Stimulated activated CD8-positive, alpha-beta memory T cell treated with anti-CD3 and anti-CD28 coated beads, Interleukin-12 subunit alpha, Interleukin-12 subunit beta, amount 100 ng/mL, for 24 hours (primary cell): ENCODE data around the gene DNAJA3.
A peak's percentile ranks its signal among the peaks of the same experiment; 100 is the strongest.

ENCODE experiments used
- DNase-seq: peaks from one replicate; pipeline ENCODE4 v3.0.0-alpha.2; 2020; ENCODE audit errors: extremely low read depth

The DNAJA3 gene

GRCh38 chr16:4407543-4408322, 17.9 kb upstream of the DNAJA3 start:
- DNase-seq: no peak

GRCh38 chr16:4408323-4408690, 17.4 kb upstream of the DNAJA3 start:
- DNase-seq: no peak

DNA sequence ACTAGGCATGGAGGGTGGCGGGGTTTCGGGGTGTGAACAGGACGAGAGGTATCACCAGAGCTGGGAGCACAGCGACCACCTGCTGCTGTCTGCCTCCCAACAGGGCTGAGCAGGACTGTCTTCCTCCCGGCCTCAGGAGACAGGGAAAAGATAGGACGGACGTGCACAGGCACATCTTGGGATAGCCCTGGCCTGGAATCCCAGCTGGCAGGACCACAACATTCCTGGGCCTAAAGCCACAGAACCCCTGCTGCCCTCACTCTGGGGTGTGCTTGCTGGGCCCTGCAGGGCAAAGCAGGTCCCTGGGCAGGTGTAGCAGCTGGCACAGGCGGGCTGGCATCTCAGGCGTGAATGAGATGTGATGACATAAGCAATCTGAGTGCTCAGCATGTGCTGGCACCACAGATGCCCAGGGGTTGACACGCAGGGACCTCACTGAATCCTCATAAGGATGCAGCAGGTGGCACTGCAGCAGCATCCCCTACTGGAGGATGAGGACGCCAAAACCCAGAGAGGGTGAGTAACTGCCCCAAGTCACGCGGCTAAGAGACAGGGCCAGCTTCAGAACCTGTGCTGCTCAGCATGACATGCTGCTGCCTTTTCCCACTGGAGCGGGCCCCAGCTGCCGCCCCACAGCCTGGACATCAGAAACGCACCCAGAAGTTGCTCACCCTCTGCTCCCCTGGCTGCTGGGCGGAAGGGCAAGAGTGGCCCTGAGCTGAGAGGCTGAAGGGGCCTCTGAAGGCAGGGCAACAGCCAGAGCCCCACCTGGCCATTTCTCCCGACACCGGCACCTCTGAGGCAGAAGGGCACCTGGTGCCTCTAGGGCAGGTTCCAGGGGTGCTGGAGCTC, 16.4 kb upstream of the DNAJA3 start:
- no peak for DNase-seq

GRCh38 chr16:4410335-4411075, 15.2 kb upstream of the DNAJA3 start:
- DNase-seq: no peak

GRCh38 chr16:4411684-4412083, 14.0 kb upstream of the DNAJA3 start:
- DNase-seq: no peak

GRCh38 chr16:4412159-4412558, 13.5 kb upstream of the DNAJA3 start:
- DNase-seq: no peak

DNA sequence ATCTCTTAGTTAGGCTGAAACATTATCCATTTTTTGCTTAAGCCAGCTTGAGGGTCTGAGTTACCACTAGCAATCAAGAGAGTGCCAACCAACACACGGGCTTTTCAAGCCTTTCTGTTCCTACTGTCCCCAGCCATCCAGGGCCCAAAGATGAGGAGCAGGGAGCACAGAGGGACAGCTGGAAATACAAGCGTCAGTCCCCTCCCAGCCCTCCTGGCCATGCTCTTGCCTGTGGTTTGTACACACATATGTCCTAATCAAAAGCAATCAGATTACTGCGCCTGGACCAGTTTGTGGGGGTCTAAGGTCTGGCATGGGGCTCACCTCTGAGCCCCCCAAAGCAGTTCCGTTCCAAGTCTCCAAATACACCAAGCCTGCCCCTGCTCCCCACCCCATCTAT, 12.8 kb upstream of the DNAJA3 start:
- no peak for DNase-seq

GRCh38 chr16:4414187-4414917, 11.3 kb upstream of the DNAJA3 start:
- DNase-seq: peak; percentile 58

- DNase-seq: no peak
Observed at GRCh38 chr16:4415538-4416199, 10.0 kb upstream of the DNAJA3 start.

DNA sequence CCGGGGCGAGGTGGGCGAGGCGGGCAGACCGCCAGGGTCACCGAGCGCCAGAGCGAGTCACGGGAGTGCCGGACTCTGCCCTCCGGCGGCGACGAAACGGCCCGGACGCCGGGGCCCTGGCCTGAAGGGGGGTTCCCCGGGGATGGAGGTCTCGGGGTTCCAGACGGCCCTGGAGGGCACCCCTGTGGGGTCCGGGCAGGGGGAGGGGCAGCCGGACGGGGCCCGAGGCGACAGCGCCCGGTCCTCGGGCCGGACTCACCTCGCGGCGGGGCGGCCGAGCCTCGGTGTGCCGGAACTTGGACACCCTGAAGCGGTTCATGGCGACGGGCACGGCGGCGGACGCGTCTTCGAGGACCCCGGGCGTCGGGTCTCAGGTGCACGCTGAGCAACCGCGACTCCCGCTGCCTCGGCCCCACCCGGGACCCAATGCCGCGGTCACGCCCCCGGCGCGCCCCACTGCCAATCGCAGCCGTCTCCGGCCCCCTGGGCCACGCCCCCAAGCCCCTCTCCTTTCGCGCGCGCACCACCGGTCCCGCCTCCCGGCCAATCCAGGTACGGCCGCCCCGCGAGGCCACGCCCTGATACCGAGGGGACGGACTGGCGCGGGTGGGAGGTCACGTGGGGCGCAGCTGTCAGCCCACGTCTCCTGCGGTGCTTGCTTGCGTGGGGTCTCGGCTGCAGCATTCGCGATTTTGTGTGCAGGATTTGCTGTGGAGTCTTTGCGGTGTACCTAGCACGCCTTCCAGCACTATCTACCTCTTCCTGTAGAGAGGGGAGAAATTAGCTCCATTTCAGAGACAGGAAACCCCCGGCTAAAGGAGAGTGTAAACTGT, 9.3 kb upstream of the DNAJA3 start, which contains the start of gene CORO7:
Gene CORO7 (minus strand): TSS at position 397 of the 833 bp plus-strand sequence. CDS start 78 bp downstream, at position 319.
- peak; percentile 98 for DNase-seq

- no peak for DNase-seq
Observed at GRCh38 chr16:4419402-4419959, 6.2 kb upstream of the DNAJA3 start.

GRCh38 chr16:4420505-4421105, 5.1 kb upstream of the DNAJA3 start:
- no peak for DNase-seq

DNA sequence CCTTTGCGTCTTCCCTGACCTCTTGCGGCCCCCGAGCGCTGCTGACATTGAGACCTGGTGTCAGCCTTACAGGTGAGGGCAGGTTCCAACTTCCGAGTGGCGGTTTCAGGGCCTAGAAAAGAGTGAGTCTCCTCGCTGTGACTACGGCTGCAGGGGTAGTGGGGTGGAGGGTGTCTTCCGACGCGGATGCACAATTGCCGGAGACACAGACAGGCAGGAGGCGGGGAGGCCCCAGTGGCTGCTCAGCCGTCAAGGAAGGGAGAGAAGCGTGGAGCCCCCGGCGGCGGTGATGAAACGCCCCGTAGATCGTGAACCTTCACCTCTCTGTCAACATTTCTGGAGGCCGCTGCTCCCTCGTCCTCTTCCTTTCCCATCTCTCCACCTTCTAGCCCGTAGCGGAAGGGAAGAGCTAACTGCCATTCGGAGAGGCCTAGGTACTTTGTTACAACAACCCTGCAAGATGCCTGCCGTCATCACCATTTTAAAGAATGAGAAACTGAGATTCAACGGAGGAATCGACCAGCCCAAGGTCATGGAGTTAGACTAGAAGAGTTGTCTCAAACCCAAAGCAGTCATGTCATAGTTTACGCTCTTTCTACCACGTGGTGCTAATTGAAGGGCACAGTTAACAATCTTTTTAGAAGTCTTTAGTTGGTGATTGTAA, 485 bp downstream of the DNAJA3 start:
- peak; percentile 9 for DNase-seq

DNA sequence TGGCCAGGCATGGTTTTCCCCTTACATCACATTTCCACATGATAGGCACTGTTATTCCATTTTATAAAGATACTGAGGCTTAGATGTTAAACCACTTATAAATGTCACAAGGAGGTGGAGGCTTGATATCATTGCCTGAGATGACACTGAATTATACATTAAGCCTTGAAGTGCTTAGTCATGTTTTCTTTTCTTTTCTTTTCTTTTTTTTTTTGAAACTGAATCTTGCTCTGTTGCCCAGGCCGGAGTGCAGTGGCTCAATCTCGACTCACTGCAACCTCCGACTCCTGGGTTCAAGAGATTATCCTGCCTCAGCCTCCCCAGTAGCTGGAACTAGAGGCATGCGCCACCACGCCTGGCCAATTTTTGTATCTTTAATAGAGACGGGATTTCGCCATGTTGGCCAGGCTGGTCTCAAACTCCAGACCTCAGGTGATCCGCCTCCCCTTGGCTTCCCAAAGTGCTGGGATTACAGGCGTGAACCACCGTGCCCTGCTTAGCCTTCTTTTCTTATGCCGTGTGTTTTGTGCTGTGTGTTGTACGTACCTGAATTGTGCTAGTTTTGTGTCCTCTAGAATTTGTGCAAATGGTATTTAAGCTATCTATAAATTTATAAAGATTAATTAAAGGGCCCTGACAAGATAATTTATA, 1.2 kb downstream of the DNAJA3 start:
- no peak for DNase-seq

DNA sequence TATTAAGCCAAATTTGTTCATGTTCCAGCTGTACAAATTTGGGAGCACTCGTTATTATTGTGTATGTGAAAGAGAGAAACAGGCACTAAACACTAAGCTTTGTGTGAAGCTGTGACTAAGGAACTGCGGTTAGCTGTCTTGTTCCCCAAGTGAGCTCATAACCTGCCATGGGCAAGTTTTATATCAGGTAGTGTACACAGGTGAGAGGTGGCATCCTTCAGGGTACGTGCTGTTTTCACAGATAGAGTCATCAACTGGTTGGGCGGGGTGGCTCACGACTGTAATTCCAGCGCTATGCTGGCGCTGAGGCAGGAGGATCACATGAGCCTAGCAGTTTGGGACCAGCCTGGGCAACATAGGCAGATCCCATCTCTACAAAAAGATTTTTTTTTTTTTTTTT, 2.8 kb downstream of the DNAJA3 start:
- no peak for DNase-seq

DNA sequence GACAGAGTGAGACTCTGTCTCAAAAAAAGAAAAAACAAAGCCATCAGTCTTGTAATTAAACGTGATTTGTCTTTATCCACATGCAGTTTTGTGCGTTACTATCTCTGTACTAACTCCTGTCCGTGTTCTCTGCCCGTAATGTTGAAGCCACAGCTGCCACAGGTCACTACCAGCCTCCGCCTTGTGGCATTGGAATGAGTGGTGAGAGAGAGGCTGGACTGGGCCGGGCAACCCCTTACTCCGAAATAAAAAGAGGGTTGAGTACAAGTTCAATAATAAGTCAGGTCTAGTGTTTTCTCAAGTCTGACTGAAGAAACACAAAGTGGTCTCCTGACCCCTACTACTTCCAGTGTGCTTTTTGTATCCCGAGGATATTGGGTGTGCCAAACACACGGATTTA, 5.4 kb downstream of the DNAJA3 start:
- DNase-seq: no peak

DNA sequence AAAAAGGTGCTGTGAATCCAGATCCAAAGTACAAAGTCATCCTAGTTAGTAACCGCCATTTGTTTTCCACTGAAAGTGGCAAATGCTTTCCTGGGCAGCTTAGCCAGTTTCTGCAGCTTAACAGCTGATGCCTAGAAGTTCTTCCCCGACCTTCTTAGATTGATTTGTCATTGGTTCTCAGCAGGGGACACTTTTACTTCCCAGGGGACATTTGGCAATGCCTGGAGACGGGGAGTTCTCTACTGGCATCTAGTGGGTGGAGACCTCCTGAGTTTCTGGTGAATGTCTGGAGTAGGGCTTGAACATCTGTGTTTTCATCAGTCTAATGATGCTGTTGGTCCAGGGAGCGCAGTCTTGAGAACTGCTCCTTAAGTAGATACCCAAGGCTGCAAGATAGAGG, 7.6 kb downstream of the DNAJA3 start:
- no peak for DNase-seq
